ENCODE measurements around the gene PPFIA1. TPM values are rescaled to one million over a fixed set of nuclear protein-coding genes. Genes with fewer than 3 reads are reported as not detected.

Gene PPFIA1
- total RNA-seq (2021; fragmentation: NEBNext Ultra II Directional; extraction: Animal tissue kit (Norgen Biotek cat#: 25700)): 10 to 100 TPM; 29.4 to 40.0 (median 32.7) TPM
- long read RNA-seq, partial matches to known transcripts: 4 of 11 reads
- long read RNA-seq, other reads (novel, unspliced or antisense): 6 of 11 reads

- H3K27ac Mint-ChIP-seq: peak within 1 kb of the TSS; percentile 92
- H3K4me1 Mint-ChIP-seq (ENCODE audit: low read depth): peaks cover 26% of the 10 kb centered on the region
- H3K36me3 Mint-ChIP-seq (ENCODE audit: low read depth): peaks cover 15% of the 10 kb centered on the region
- DNase-seq: peak; percentile 82
- H3K9me3 Mint-ChIP-seq: no peaks in the 10 kb centered on the region
- peaks cover 10% of the 10 kb centered on the region for H3K27me3 Mint-ChIP-seq (ENCODE audit: insufficient read depth)
- peak within 1 kb of the TSS; percentile 95 for H3K4me3 Mint-ChIP-seq
- TF ChIP-seq, protein P1, sequence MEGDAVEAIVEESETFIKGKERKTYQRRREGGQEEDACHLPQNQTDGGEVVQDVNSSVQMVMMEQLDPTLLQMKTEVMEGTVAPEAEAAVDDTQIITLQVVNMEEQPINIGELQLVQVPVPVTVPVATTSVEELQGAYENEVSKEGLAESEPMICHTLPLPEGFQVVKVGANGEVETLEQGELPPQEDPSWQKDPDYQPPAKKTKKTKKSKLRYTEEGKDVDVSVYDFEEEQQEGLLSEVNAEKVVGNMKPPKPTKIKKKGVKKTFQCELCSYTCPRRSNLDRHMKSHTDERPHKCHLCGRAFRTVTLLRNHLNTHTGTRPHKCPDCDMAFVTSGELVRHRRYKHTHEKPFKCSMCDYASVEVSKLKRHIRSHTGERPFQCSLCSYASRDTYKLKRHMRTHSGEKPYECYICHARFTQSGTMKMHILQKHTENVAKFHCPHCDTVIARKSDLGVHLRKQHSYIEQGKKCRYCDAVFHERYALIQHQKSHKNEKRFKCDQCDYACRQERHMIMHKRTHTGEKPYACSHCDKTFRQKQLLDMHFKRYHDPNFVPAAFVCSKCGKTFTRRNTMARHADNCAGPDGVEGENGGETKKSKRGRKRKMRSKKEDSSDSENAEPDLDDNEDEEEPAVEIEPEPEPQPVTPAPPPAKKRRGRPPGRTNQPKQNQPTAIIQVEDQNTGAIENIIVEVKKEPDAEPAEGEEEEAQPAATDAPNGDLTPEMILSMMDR (IDR thresholded peaks at IDR 0.05): no peak
Measured at GRCh38 chr11:70270104-70270876, at the start of gene PPFIA1. PPFIA1 (plus strand) TSS chr11:70270690; CDS start chr11:70272173, 1,483 bp downstream.

- TF ChIP-seq, protein P1 (IDR thresholded peaks at IDR 0.05): no peak
- Mint-ChIP-seq H3K36me3 (ENCODE audit: low read depth) (no peaks in the 10 kb centered on the region; the same call in 1 of the 2 replicates), H3K9me3 (peaks cover 4% of the 10 kb centered on the region; the same call in 1 of the 2 replicates), H3K27me3 (ENCODE audit: insufficient read depth) (peaks cover 47% of the 10 kb centered on the region), H3K27ac (no peak overlapping the region), H3K4me3 (no peak overlapping the region), H3K4me1 (ENCODE audit: low read depth) (peaks cover 5% of the 10 kb centered on the region)
- DNase-seq: no peak
Measured at GRCh38 chr11:70220920-70221319, 49.6 kb upstream of the PPFIA1 start.

DNA sequence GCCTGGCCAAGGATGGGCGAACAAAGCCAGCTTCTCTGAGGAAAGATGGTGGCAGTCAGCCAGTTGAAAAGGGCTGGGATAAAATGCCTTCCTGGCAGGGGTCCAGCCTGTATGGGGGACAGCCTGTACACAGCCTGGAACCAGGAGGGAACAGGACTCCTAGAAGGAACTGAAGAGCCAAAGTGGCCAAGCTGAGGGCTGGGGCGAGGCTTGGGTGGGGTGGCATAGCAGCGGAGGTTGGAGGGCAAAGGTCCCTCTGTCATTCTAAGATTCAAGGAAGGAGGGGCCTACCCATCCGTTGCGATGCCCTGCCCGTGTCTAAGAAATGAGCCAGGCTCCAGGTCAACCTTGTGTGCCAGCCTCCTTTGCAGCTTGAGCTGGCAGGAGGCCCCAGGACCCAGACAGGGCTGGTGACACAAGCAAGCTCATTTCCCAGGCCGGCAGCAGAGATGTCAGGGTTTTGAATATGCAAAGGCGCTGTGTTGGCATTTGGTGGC is 44.8 kb upstream of the PPFIA1 start:
- Mint-ChIP-seq H3K27me3 (ENCODE audit: insufficient read depth) (peaks cover 52% of the 10 kb centered on the region), H3K9me3 (peaks cover 3% of the 10 kb centered on the region; the same call in 1 of the 2 replicates), H3K36me3 (ENCODE audit: low read depth) (no peaks in the 10 kb centered on the region), H3K27ac (no peak overlapping the region), H3K4me1 (ENCODE audit: low read depth) (peaks cover 15% of the 10 kb centered on the region), H3K4me3 (no peak overlapping the region)
- DNase-seq: no peak
- TF ChIP-seq, protein P1 (IDR thresholded peaks at IDR 0.05): no peak

- TF ChIP-seq, protein P1 (IDR thresholded peaks at IDR 0.05): no peak
- no peaks in the 10 kb centered on the region for H3K9me3 Mint-ChIP-seq
- H3K27me3 Mint-ChIP-seq (ENCODE audit: insufficient read depth): peaks cover 52% of the 10 kb centered on the region
- H3K4me3 Mint-ChIP-seq: no peak overlapping the region
- H3K36me3 Mint-ChIP-seq (ENCODE audit: low read depth): no peaks in the 10 kb centered on the region
- no peak overlapping the region for H3K27ac Mint-ChIP-seq
- DNase-seq: no peak
- H3K4me1 Mint-ChIP-seq (ENCODE audit: low read depth): peaks cover 13% of the 10 kb centered on the region; the same call in 1 of the 2 replicates
Measured at GRCh38 chr11:70226183-70226582, 44.3 kb upstream of the PPFIA1 start.

GRCh38 chr11:70226967-70227366 is 43.5 kb upstream of the PPFIA1 start:
- no peaks in the 10 kb centered on the region for H3K9me3 Mint-ChIP-seq
- H3K27me3 Mint-ChIP-seq (ENCODE audit: insufficient read depth): peaks cover 55% of the 10 kb centered on the region
- peaks cover 13% of the 10 kb centered on the region; the same call in 1 of the 2 replicates for H3K4me1 Mint-ChIP-seq (ENCODE audit: low read depth)
- TF ChIP-seq, protein P1 (IDR thresholded peaks at IDR 0.05): peak; percentile 57
- DNase-seq: no peak
- no peak overlapping the region for H3K27ac Mint-ChIP-seq
- H3K36me3 Mint-ChIP-seq (ENCODE audit: low read depth): no peaks in the 10 kb centered on the region
- no peak overlapping the region for H3K4me3 Mint-ChIP-seq
